Liver (tissue), 3 donors: ENCODE results near the gene ACYP2.

Experiments used
- EGR1 ChIP-seq, 2 donors: IDR thresholded peaks; 2 replicates each; pipeline ENCODE4 v1.6.1; 2016 to 2018; ENCODE audit warnings: antibody characterized with exemption in 2 of 2, low read depth in 2 of 2
- GABPA ChIP-seq, 2 donors: IDR thresholded peaks in 1 of 2; conservative IDR thresholded peaks in 1 of 2; 2 replicates each; pipeline ENCODE4 v1.6.1; 2016; ENCODE audit warnings: antibody characterized with exemption in 2 of 2, mild to moderate bottlenecking in 1 of 2, moderate library complexity in 1 of 2
- NR2F2 ChIP-seq: IDR thresholded peaks from 2 replicates; pipeline ENCODE4 v1.6.1; 2016; ENCODE audit warnings: antibody characterized with exemption
- RAD21 ChIP-seq, 2 donors: IDR thresholded peaks; 2 replicates each; pipeline ENCODE4 v1.6.1; 2016; ENCODE audit warnings: antibody characterized with exemption in 2 of 2, mild to moderate bottlenecking in 2 of 2
- RXRA ChIP-seq, 2 donors: IDR thresholded peaks; 2 replicates each; pipeline ENCODE4 v1.6.1; 2017 to 2018; ENCODE audit warnings: antibody characterized with exemption in 2 of 2, mild to moderate bottlenecking in 1 of 2
- SP1 ChIP-seq: IDR thresholded peaks from 2 replicates; pipeline ENCODE4 v1.6.1; 2018; ENCODE audit warnings: antibody characterized with exemption, mild to moderate bottlenecking
- TAF1 ChIP-seq: conservative IDR thresholded peaks from 2 replicates; pipeline ENCODE4 v1.6.1; 2016; ENCODE audit warnings: antibody characterized with exemption, mild to moderate bottlenecking
- YY1 ChIP-seq: IDR thresholded peaks from 2 replicates; pipeline ENCODE4 v1.6.1; 2016; ENCODE audit warnings: antibody characterized with exemption, mild to moderate bottlenecking
- TF ChIP-seq, protein P1 (sequence below): IDR thresholded peaks from 2 replicates; pipeline ENCODE4 v1.6.1; 2016; ENCODE audit warnings: antibody characterized with exemption, mild to moderate bottlenecking
- TF ChIP-seq, protein P2 (sequence below): fragments of 150-350 bp; IDR thresholded peaks from 2 replicates; pipeline ENCODE4 v1.5.1; 2017; ENCODE audit warnings: improper control_type of control experiment, low read depth, low read length; ENCODE audit not compliant: missing input control
- TF ChIP-seq, protein P3 (sequence below): IDR thresholded peaks from 2 replicates; pipeline ENCODE4 v1.6.1; 2016; ENCODE audit warnings: antibody characterized with exemption
- TF ChIP-seq, protein P4 (sequence below): IDR thresholded peaks from 2 replicates; pipeline ENCODE4 v1.6.1; 2016; ENCODE audit warnings: antibody characterized with exemption
- donor health status: healthy.
- donor health status: healthy.

DNA sequence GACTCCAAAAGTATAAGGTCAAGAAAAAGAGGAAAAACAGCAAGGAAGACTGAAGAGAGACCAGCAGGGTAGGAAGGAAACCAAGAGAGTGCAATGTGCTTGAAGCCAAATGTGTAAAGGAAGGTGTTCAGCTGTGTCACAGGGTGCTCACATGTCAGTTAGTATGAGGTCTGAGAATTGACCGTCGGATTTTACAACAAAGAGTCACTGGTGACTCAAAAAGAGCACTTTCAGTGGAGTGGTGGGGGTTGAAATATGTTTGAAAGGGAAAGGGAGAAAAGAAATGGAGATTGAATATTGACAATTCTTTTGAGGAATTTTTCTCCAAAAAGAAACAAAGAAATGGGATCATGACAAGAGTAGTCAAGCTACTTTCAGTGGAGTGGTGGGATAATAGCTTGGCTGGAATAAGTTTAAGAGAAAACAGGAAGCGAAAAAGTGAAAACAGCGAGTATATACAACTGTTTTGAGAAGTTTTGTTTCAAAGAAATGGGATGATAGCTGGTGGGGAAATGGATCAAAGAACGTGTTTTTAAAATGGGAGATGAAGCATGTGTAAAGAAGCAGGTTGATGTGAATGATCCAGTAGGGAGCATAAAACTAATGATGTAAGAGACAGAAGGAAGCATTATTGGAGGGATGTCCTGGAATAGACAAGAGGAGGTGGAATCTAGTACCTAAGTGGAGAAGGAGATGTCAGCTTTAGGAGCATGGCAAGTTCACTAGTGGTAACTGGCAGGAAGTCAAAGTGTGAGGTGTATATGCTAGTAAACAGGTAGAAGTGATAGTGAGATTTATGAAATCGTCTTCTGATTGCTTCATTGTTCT, 144.2 kb downstream of the ACYP2 start:
- TF ChIP-seq, protein P1, sequence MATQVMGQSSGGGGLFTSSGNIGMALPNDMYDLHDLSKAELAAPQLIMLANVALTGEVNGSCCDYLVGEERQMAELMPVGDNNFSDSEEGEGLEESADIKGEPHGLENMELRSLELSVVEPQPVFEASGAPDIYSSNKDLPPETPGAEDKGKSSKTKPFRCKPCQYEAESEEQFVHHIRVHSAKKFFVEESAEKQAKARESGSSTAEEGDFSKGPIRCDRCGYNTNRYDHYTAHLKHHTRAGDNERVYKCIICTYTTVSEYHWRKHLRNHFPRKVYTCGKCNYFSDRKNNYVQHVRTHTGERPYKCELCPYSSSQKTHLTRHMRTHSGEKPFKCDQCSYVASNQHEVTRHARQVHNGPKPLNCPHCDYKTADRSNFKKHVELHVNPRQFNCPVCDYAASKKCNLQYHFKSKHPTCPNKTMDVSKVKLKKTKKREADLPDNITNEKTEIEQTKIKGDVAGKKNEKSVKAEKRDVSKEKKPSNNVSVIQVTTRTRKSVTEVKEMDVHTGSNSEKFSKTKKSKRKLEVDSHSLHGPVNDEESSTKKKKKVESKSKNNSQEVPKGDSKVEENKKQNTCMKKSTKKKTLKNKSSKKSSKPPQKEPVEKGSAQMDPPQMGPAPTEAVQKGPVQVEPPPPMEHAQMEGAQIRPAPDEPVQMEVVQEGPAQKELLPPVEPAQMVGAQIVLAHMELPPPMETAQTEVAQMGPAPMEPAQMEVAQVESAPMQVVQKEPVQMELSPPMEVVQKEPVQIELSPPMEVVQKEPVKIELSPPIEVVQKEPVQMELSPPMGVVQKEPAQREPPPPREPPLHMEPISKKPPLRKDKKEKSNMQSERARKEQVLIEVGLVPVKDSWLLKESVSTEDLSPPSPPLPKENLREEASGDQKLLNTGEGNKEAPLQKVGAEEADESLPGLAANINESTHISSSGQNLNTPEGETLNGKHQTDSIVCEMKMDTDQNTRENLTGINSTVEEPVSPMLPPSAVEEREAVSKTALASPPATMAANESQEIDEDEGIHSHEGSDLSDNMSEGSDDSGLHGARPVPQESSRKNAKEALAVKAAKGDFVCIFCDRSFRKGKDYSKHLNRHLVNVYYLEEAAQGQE, result no peak
- TF ChIP-seq TAF1, result no peak
- no peak for TF ChIP-seq GABPA (IDR thresholded peaks at IDR 0.05 in 1 of 2, conservative IDR thresholded peaks at IDR 0.05 in 1 of 2)
- TF ChIP-seq, protein P2, sequence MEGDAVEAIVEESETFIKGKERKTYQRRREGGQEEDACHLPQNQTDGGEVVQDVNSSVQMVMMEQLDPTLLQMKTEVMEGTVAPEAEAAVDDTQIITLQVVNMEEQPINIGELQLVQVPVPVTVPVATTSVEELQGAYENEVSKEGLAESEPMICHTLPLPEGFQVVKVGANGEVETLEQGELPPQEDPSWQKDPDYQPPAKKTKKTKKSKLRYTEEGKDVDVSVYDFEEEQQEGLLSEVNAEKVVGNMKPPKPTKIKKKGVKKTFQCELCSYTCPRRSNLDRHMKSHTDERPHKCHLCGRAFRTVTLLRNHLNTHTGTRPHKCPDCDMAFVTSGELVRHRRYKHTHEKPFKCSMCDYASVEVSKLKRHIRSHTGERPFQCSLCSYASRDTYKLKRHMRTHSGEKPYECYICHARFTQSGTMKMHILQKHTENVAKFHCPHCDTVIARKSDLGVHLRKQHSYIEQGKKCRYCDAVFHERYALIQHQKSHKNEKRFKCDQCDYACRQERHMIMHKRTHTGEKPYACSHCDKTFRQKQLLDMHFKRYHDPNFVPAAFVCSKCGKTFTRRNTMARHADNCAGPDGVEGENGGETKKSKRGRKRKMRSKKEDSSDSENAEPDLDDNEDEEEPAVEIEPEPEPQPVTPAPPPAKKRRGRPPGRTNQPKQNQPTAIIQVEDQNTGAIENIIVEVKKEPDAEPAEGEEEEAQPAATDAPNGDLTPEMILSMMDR, result no peak
- TF ChIP-seq, protein P3, sequence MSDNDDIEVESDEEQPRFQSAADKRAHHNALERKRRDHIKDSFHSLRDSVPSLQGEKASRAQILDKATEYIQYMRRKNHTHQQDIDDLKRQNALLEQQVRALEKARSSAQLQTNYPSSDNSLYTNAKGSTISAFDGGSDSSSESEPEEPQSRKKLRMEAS, result no peak
- no peak for TF ChIP-seq SP1
- TF ChIP-seq RAD21 (IDR thresholded peaks at IDR 0.05), result no peak
- no peak for TF ChIP-seq RXRA (IDR thresholded peaks at IDR 0.05)
- no peak for TF ChIP-seq NR2F2
- TF ChIP-seq, protein P4, sequence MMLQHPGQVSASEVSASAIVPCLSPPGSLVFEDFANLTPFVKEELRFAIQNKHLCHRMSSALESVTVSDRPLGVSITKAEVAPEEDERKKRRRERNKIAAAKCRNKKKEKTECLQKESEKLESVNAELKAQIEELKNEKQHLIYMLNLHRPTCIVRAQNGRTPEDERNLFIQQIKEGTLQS, result no peak
- no peak for TF ChIP-seq EGR1 (IDR thresholded peaks at IDR 0.05; ENCODE audit: low read depth in 2 of 2)
- no peak for TF ChIP-seq YY1
